Stomach (tissue), 4 donors: ENCODE data around the gene PKD2.

Experiments
- POLR2A ChIP-seq, 4 donors: fragments of 450-650 bp; IDR thresholded peaks; one replicate each; pipeline ENCODE4 v1.6.1; 2016; ENCODE audit warnings: antibody characterized with exemption in 4 of 4, control low read depth in 2 of 4, mild to moderate bottlenecking in 1 of 4, moderate library complexity in 1 of 4
- POLR2AphosphoS5 ChIP-seq, 3 donors: sonication (generic); formaldehyde crosslinking; IDR thresholded peaks; one replicate each; pipeline ENCODE4 v1.6.1; 2016; ENCODE audit warnings: antibody characterized with exemption in 3 of 3
- TF ChIP-seq, protein P1 (sequence below), 7 experiments: fragments of 450-650 bp in 4 of 7; fragments of 200-600 bp in 3 of 7; sonication (generic) in 3 of 7; IDR thresholded peaks; one replicate each; pipeline ENCODE4 v1.5.1; 2016 to 2019; ENCODE audit warnings: antibody characterized with exemption in 7 of 7, control low read depth in 2 of 7, mild to moderate bottlenecking in 1 of 7

DNA sequence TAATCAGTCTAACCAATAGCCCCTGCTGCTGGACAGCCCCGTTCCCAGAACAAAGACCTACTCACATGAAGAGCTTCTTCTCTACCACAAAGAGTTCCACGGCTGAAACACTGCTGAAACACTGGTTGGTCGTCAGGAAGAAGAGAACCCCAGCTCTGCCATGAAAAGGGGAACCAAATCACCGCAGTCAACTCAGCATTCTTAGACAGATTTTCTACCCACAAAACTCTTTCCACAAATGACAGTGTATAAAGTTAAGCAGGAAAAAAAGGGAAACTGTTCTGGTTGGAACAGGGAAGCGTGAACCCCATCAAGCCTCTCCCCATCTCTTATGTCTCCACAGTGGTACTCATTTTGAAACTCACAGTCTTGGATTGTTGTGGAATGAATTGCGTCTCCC, 93.7 kb downstream of the PKD2 start:
- TF ChIP-seq, protein P1, sequence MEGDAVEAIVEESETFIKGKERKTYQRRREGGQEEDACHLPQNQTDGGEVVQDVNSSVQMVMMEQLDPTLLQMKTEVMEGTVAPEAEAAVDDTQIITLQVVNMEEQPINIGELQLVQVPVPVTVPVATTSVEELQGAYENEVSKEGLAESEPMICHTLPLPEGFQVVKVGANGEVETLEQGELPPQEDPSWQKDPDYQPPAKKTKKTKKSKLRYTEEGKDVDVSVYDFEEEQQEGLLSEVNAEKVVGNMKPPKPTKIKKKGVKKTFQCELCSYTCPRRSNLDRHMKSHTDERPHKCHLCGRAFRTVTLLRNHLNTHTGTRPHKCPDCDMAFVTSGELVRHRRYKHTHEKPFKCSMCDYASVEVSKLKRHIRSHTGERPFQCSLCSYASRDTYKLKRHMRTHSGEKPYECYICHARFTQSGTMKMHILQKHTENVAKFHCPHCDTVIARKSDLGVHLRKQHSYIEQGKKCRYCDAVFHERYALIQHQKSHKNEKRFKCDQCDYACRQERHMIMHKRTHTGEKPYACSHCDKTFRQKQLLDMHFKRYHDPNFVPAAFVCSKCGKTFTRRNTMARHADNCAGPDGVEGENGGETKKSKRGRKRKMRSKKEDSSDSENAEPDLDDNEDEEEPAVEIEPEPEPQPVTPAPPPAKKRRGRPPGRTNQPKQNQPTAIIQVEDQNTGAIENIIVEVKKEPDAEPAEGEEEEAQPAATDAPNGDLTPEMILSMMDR (IDR thresholded peaks at IDR 0.05), result no peak
- TF ChIP-seq POLR2AphosphoS5 (IDR thresholded peaks at IDR 0.05) (no peak), POLR2A (IDR thresholded peaks at IDR 0.05) (no peak)
